Sigmoid colon (tissue), 7 donors: ENCODE measurements around the gene SLC35A4. TPM values are rescaled to one million over a fixed set of nuclear protein-coding genes. Genes with fewer than 3 reads are reported as not detected.
"Not testable (repeated sequence)": the region's sequence is repeated elsewhere in the genome, so short reads cannot be mapped to it uniquely, and the experiment has no call there.

ENCODE experiments used
- DNase-seq: peaks from one replicate; pipeline ENCODE4 v3.0.0-alpha.2; 2019
- H3K27ac ChIP-seq, 4 donors: fragments of 200-600 bp; sonication (generic); one replicate each; pipeline ENCODE4 v1.5.1; 2016 to 2019; ENCODE audit warnings: mild to moderate bottlenecking in 1 of 4
- H3K27me3 ChIP-seq, 3 donors: fragments of 200-600 bp; sonication (generic); one replicate each; pipeline ENCODE4 v1.5.1; 2019; ENCODE audit warnings: mild to moderate bottlenecking in 1 of 3
- H3K36me3 ChIP-seq, 4 donors: fragments of 200-600 bp; sonication (generic); one replicate each; pipeline ENCODE4 v1.5.1; 2016 to 2019
- H3K4me1 ChIP-seq, 4 donors: fragments of 200-600 bp; sonication (generic); one replicate each; pipeline ENCODE4 v1.5.1; 2017 to 2019
- H3K4me3 ChIP-seq, 4 donors: fragments of 200-600 bp; sonication (generic); one replicate each; pipeline ENCODE4 v1.5.1; 2017 to 2019; ENCODE audit warnings: mild to moderate bottlenecking in 2 of 4, moderate library complexity in 1 of 4
- H3K9me3 ChIP-seq, 4 donors: fragments of 200-600 bp in 3 of 4; sonication (generic) in 3 of 4; one replicate each; pipeline versions ENCODE4 v1.5.1 to v1.6.1; 2013 to 2019
- CTCF ChIP-seq, 4 experiments: fragments of 450-650 bp in 3 of 4; fragments of 200-600 bp in 1 of 4; IDR thresholded peaks; one replicate each; pipeline ENCODE4 v1.5.1; 2016 to 2019; ENCODE audit warnings: antibody characterized with exemption in 4 of 4, mild to moderate bottlenecking in 3 of 4, moderate library complexity in 2 of 4
- EP300 ChIP-seq, 4 donors: sonication (generic); formaldehyde crosslinking; IDR thresholded peaks; one replicate each; pipeline ENCODE4 v1.6.1; 2017; ENCODE audit warnings: antibody characterized with exemption in 4 of 4
- POLR2A ChIP-seq, 2 donors: fragments of 450-650 bp; IDR thresholded peaks; one replicate each; pipeline ENCODE4 v1.6.1; 2016; ENCODE audit warnings: antibody characterized with exemption in 2 of 2, mild to moderate bottlenecking in 2 of 2, moderate library complexity in 2 of 2
- POLR2AphosphoS5 ChIP-seq, 4 donors: sonication (generic); formaldehyde crosslinking; IDR thresholded peaks; one replicate each; pipeline ENCODE4 v1.6.1; 2017; ENCODE audit warnings: antibody characterized with exemption in 4 of 4
- WGBS, 2 donors: extraction: QIAGEN DNeasy Blood & Tissue Kit; methylation state at CpG; one replicate each; pipeline ENCODE4 v1.1.7; 2013; 5-methylcytosine and 5-hydroxymethylcytosine counted together
- intact Hi-C: fragments of 100-400 bp; cut with DNase I; formaldehyde crosslinking; loops from one replicate; pipeline ENCODE4 v1.15.1; 2023
- polyA plus RNA-seq, 3 donors: library from polyadenylated mRNA; stranded (reverse); fragments of 200-250 nt; gene quantifications; one replicate each; pipeline ENCODE4 v1.2.3, GENCODE V29; 2013
- total RNA-seq, 4 donors: library from RNA; depleted of rRNA; stranded (reverse); fragments of >200 nt; gene quantifications; one replicate each; pipeline ENCODE4 v1.1.0, GENCODE V29; 2016
- donor health status: healthy with polysubstance abuse.
- donor health status: Bipolar disorder and iron deficiency.
- donor health status: healthy.

The SLC35A4 gene
- total and polyA plus RNA-seq, 7 donors, result 14.2 to 101 (median 19.7) TPM

GRCh38 chr5:140590861-140591260 lies 26.2 kb downstream of the SLC35A4 start:
- Histone ChIP-seq H3K9me3 (no peaks in the 10 kb centered on the region), H3K4me3 (no peak overlapping the region), H3K27ac (peak overlapping the region in 1 of 4 donors; percentile 40), H3K4me1 (no peaks in the 10 kb centered on the region), H3K27me3 (no peaks in the 10 kb centered on the region), H3K36me3 (no peaks in the 10 kb centered on the region)
- DNase-seq, result no peak
- intact Hi-C loops, result no loop called here
- 94 to 95% methylated on average over 7 of the region's 7 CpGs for WGBS, 2 donors
- TF ChIP-seq CTCF (IDR thresholded peaks at IDR 0.05), result no peak
- no peak for TF ChIP-seq POLR2AphosphoS5 (IDR thresholded peaks at IDR 0.05)
- TF ChIP-seq POLR2A (IDR thresholded peaks at IDR 0.05), result no peak
- no peak for TF ChIP-seq EP300 (IDR thresholded peaks at IDR 0.05)

DNA sequence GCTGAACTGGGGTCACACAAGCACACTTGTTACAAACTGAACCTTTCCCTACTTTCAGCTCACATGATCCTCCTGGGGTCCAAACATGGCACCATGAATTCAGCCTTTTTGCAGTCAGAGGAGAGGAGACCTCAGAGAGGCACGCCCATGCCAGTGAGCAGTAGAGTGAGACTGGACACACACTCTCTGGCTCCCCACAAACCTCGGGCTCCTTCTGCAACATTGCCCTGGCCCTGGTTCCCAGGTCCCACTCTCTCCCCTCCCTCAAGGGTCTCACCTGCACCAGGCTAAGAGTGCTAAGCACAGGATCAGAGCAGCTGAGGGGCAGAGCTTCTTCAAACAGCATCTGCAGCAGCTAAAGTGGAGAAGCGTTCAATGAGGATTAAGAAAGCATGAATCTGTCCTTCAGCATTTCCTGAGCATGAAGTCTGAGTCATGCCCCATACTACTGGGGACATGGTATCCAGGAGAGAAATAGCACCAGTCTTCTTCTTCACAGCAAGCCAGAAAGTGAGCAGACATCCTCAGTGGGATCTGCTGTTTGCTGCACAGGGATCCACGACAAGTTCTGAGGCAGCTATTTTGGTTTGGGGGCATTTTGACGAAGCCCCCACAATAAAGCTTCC lies 27.2 kb downstream of the SLC35A4 start:
- TF ChIP-seq EP300 (IDR thresholded peaks at IDR 0.05), result no peak
- no peak for TF ChIP-seq CTCF (IDR thresholded peaks at IDR 0.05)
- TF ChIP-seq POLR2AphosphoS5 (IDR thresholded peaks at IDR 0.05), result no peak
- no peak for TF ChIP-seq POLR2A (IDR thresholded peaks at IDR 0.05)
- no peaks in the 10 kb centered on the region for H3K36me3 ChIP-seq
- peak overlapping the region in 1 of 4 donors; percentile 40 for H3K27ac ChIP-seq
- 82% methylated on average over 5 of the region's 5 CpGs for WGBS, 2 donors
- H3K4me3 ChIP-seq, result peak overlapping the region in 1 of 4 donors; percentile 12
- no peaks in the 10 kb centered on the region for H3K27me3 ChIP-seq
- no peaks in the 10 kb centered on the region for H3K9me3 ChIP-seq
- intact Hi-C loops, result no loop called here
- H3K4me1 ChIP-seq, result no peaks in the 10 kb centered on the region
- DNase-seq, result no peak

GRCh38 chr5:140593070-140593469 lies 28.4 kb downstream of the SLC35A4 start:
- H3K4me3 ChIP-seq, H3K9me3 ChIP-seq, H3K27me3 ChIP-seq, DNase-seq, H3K27ac ChIP-seq, H3K36me3 ChIP-seq, intact Hi-C loops, H3K4me1 ChIP-seq: not testable (repeated sequence)
- 32 to 47% methylated on average over 12 to 13 of the region's 14 CpGs for WGBS, 2 donors

GRCh38 chr5:140594169-140594568 lies 29.5 kb downstream of the SLC35A4 start:
- Histone ChIP-seq H3K27ac (peak overlapping the region in 1 of 4 donors; percentile 30), H3K4me1 (no peaks in the 10 kb centered on the region), H3K27me3 (no peaks in the 10 kb centered on the region), H3K4me3 (no peak overlapping the region), H3K9me3 (no peaks in the 10 kb centered on the region), H3K36me3 (no peaks in the 10 kb centered on the region)
- intact Hi-C loops, result no loop called here
- DNase-seq, result no peak
- WGBS, 2 donors, result 75 to 84% methylated on average over 6 of the region's 6 CpGs
- TF ChIP-seq POLR2A (IDR thresholded peaks at IDR 0.05), result no peak

DNA sequence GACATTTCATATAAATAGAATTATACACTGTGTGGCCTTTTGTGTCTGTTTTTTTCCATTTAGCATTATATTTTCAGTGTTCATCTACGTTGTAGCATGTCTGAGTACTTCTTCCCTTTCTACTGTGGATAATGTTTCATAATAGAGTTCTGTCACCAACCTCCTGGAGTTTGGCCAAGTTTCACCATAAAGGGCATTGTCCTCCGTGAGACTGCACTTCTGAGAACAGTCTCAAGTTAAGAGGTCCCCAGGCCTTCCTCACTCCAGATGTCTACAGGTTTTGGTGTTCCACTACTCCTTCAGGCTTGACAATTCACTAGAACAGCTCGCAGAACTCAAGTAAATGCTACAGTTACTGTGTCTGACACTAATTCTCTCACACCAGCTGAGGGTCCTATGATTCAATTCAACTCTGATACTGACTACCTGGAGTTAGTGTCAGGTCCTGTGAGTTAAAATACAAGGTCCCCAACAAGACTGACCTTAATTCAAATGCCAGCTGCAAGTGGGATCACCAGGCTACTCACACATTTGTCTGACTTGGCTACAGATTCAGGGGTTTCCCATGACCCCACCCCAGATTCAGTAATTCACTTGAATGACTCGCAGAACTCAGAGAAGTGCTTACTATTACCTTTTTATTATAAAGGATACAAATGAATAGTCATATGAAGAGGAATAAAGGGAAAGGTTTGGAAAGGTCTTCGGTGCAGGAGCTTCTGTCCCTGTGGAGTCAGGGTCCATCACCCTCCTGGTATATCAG lies 31.1 kb downstream of the SLC35A4 start:
- intact Hi-C loops, result no loop called here

More for the DNA sequence above, 31.1 kb downstream of the SLC35A4 start:
- 54 to 60% methylated on average over 5 of the region's 5 CpGs for WGBS, 2 donors
- Histone ChIP-seq H3K36me3 (no peaks in the 10 kb centered on the region), H3K27ac (peak overlapping the region in 3 of 4 donors; percentile 5 to 53 (median 30)), H3K9me3 (no peaks in the 10 kb centered on the region), H3K4me3 (no peak overlapping the region), H3K27me3 (no peaks in the 10 kb centered on the region), H3K4me1 (no peaks in the 10 kb centered on the region)
- TF ChIP-seq EP300 (IDR thresholded peaks at IDR 0.05) (no peak), POLR2AphosphoS5 (IDR thresholded peaks at IDR 0.05) (peak in 2 of 4 donors; percentile 5 to 47), POLR2A (IDR thresholded peaks at IDR 0.05) (no peak), CTCF (IDR thresholded peaks at IDR 0.05) (no peak)
- peak; percentile 70 for DNase-seq
